ENCODE data around the gene MMP7.

- TF ChIP-seq, protein P1, sequence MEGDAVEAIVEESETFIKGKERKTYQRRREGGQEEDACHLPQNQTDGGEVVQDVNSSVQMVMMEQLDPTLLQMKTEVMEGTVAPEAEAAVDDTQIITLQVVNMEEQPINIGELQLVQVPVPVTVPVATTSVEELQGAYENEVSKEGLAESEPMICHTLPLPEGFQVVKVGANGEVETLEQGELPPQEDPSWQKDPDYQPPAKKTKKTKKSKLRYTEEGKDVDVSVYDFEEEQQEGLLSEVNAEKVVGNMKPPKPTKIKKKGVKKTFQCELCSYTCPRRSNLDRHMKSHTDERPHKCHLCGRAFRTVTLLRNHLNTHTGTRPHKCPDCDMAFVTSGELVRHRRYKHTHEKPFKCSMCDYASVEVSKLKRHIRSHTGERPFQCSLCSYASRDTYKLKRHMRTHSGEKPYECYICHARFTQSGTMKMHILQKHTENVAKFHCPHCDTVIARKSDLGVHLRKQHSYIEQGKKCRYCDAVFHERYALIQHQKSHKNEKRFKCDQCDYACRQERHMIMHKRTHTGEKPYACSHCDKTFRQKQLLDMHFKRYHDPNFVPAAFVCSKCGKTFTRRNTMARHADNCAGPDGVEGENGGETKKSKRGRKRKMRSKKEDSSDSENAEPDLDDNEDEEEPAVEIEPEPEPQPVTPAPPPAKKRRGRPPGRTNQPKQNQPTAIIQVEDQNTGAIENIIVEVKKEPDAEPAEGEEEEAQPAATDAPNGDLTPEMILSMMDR (IDR thresholded peaks at IDR 0.05): no peak
- TF ChIP-seq REST (IDR thresholded peaks at IDR 0.05; ENCODE audit: insufficient read depth in 1 of 2, low read depth in 2 of 2, low read length in 1 of 2): no peak
- no peak for TF ChIP-seq POLR2AphosphoS5 (IDR thresholded peaks at IDR 0.05; ENCODE audit: low read depth, low read length)
These were observed 12.9 kb downstream of the MMP7 start for GRCh38 chr11:102517670-102518069.
